ENCODE results near the gene SCYL1. TPM values are rescaled to one million over a fixed set of nuclear protein-coding genes. Genes with fewer than 3 reads are reported as not detected.

Gene SCYL1
- polyA plus RNA-seq, 1 donor (not counting 4 experiments of a cell fraction or from before 2014, with no cell fraction given): 31.3 TPM

DNA sequence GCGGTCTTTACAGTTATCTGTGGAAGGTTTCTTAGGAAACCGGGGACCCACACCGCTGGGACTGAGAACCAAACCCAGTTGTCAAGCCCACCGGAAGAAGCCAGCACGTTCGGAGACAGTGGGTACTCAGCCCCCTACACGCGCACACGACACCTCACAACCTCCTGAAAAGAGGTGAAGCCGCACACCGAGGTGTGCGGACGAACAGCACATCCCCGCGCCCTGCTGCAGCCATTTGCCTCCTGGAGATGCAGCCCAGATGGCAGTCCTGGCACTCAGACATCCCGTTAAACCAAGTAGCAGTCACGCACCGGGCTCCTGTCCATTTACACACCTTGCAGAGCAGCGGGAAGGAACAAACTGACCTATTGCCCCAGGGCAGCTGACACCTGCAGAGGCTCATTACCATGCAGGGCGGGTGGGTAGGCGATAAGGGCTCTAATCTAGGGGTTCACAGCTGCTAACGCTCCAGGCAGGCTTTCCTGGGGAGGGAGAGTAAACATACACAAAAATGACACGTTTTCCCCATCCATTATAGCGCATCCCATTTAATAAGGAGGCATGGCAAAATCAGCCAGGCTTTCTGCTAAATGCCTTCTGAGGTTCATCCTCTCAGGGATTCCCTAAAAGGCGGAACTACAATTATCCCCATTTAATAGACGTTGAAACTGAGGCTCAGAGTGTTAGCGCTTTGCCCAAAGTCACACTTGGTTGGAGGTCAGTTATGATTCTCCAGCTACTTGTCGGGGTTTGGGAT lies 50.1 kb downstream of the SCYL1 start:
- dilution Hi-C loops (cut with MboI; ENCODE audit: extremely low pct_ligation_motif_present, low sequenced_read_pairs): no loop called here
- peak overlapping the region; percentile 63 for H3K4me2 ChIP-seq (ENCODE audit: control insufficient read depth, extremely low read depth, insufficient read depth, low read depth, low read length)
- FAIRE-seq: no peak
- peak overlapping the region; percentile 43 for H3K9ac ChIP-seq (ENCODE audit: control insufficient read depth, extremely low read depth, insufficient read depth, low read length)
- H3K79me2 ChIP-seq (ENCODE audit: control insufficient read depth, insufficient read depth, low read length): peaks cover 23% of the 10 kb centered on the region
- H3K36me3 ChIP-seq (ENCODE audit: control insufficient read depth in 2 of 2, extremely low read depth in 1 of 2, insufficient read depth in 2 of 2, low read length in 2 of 2): peaks cover under 1 to 4% of the 10 kb centered on the region in 2 experiments
- peaks cover 8% of the 10 kb centered on the region for H4K20me1 ChIP-seq (ENCODE audit: control insufficient read depth, extremely low read depth, insufficient read depth, low read length)
- H3K4me3 ChIP-seq (ENCODE audit: control insufficient read depth in 2 of 3, extremely low read depth in 1 of 3, insufficient read depth in 2 of 3, low read depth in 1 of 3, low read length in 3 of 3): peak overlapping the region; percentile 21 to 61 (median 32)
- H3K9me3 ChIP-seq (ENCODE audit: control insufficient read depth, low read depth, low read length): no peaks in the 10 kb centered on the region
- no peaks in the 10 kb centered on the region for H3K27me3 ChIP-seq (ENCODE audit: control insufficient read depth, extremely low read depth, insufficient read depth, low read length)
- peak overlapping the region; percentile 47 for H3K27ac ChIP-seq (ENCODE audit: control insufficient read depth, insufficient read depth, low read length)
- H3K4me1 ChIP-seq (ENCODE audit: control insufficient read depth, extremely low read depth, insufficient read depth, low read length): peaks cover 55% of the 10 kb centered on the region
- no peaks in the 10 kb centered on the region for H3K9me1 ChIP-seq (ENCODE audit: control insufficient read depth, extremely low read depth, insufficient read depth, low read length)
- DNase-seq (ENCODE audit: low read depth, low spot score): no peak
- no peak overlapping the region for H2AFZ ChIP-seq (ENCODE audit: control insufficient read depth, low read length)
- no peak for TF ChIP-seq EZH2 (IDR thresholded peaks at IDR 0.05; ENCODE audit: low read length)
- TF ChIP-seq, protein P1, sequence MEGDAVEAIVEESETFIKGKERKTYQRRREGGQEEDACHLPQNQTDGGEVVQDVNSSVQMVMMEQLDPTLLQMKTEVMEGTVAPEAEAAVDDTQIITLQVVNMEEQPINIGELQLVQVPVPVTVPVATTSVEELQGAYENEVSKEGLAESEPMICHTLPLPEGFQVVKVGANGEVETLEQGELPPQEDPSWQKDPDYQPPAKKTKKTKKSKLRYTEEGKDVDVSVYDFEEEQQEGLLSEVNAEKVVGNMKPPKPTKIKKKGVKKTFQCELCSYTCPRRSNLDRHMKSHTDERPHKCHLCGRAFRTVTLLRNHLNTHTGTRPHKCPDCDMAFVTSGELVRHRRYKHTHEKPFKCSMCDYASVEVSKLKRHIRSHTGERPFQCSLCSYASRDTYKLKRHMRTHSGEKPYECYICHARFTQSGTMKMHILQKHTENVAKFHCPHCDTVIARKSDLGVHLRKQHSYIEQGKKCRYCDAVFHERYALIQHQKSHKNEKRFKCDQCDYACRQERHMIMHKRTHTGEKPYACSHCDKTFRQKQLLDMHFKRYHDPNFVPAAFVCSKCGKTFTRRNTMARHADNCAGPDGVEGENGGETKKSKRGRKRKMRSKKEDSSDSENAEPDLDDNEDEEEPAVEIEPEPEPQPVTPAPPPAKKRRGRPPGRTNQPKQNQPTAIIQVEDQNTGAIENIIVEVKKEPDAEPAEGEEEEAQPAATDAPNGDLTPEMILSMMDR (optimal IDR thresholded peaks at IDR 0.05 in 1 of 3, IDR thresholded peaks at IDR 0.05 in 1 of 3, conservative IDR thresholded peaks at IDR 0.05 in 1 of 3; ENCODE audit: extremely low read depth in 1 of 3, insufficient read depth in 2 of 3, low read length in 3 of 3): no peak

DNA sequence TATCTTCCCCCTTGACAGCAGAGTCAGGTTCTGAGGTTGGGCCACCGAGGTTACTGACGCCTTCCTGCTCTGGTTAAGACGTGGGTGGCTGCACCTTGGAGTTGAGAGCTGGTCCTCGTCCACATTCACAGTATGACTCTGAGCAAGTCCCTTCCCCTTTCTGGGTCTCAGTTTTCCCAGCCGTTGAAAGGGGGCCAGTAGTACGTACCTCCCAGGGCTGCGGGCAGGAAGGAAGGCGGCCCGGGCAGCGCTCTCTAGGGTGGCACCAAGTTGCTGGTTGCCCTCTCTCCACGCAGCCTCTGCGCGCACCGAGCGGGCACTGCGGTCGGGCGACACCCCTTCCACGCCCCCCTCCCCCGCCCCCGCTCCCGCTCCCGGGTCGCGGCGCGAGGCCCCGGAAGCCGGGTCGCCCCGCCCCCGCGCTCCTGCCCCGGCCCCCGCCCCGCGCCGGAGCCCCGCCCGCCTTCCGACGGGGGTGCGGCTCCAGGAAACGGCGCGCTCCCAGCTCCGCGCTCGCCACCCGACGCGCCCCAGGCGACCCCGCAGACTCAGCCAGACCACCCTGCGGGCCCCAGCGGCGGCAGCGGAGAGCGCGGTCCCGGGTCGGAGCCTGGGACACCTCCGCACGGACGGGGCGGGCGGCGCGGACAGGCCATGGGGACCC lies 50.8 kb downstream of the SCYL1 start, which contains the start of gene EHBP1L1:
Gene EHBP1L1 (plus strand): TSS at position 486 of the 664 bp plus-strand sequence. CDS start 250 bp downstream, outside the sequence.
- no peak for TF ChIP-seq EZH2 (IDR thresholded peaks at IDR 0.05; ENCODE audit: low read length)
- TF ChIP-seq, protein P1 (optimal IDR thresholded peaks at IDR 0.05 in 1 of 3, IDR thresholded peaks at IDR 0.05 in 1 of 3, conservative IDR thresholded peaks at IDR 0.05 in 1 of 3; ENCODE audit: extremely low read depth in 1 of 3, insufficient read depth in 2 of 3, low read length in 3 of 3): no peak
- Histone ChIP-seq H3K27ac (ENCODE audit: control insufficient read depth, insufficient read depth, low read length) (peak within 1 kb of the TSS; percentile 70), H3K9ac (ENCODE audit: control insufficient read depth, extremely low read depth, insufficient read depth, low read length) (peak within 1 kb of the TSS; percentile 56), H3K9me3 (ENCODE audit: control insufficient read depth, low read depth, low read length) (no peaks in the 10 kb centered on the region), H3K4me2 (ENCODE audit: control insufficient read depth, extremely low read depth, insufficient read depth, low read depth, low read length) (peak within 1 kb of the TSS; percentile 64), H4K20me1 (ENCODE audit: control insufficient read depth, extremely low read depth, insufficient read depth, low read length) (peaks cover 8% of the 10 kb centered on the region), H3K79me2 (ENCODE audit: control insufficient read depth, insufficient read depth, low read length) (peaks cover 18% of the 10 kb centered on the region), H3K9me1 (ENCODE audit: control insufficient read depth, extremely low read depth, insufficient read depth, low read length) (no peaks in the 10 kb centered on the region), H2AFZ (ENCODE audit: control insufficient read depth, low read length) (no peak within 1 kb of the TSS), H3K4me1 (ENCODE audit: control insufficient read depth, extremely low read depth, insufficient read depth, low read length) (peaks cover 55% of the 10 kb centered on the region), H3K27me3 (ENCODE audit: control insufficient read depth, extremely low read depth, insufficient read depth, low read length) (no peaks in the 10 kb centered on the region), H3K36me3 (ENCODE audit: control insufficient read depth in 2 of 2, extremely low read depth in 1 of 2, insufficient read depth in 2 of 2, low read length in 2 of 2) (peaks cover 6 to 7% of the 10 kb centered on the region in 2 experiments), H3K4me3 (ENCODE audit: control insufficient read depth in 2 of 3, extremely low read depth in 1 of 3, insufficient read depth in 2 of 3, low read depth in 1 of 3, low read length in 3 of 3) (peak within 1 kb of the TSS; percentile 51 to 74 (median 71))
- DNase-seq (ENCODE audit: low read depth, low spot score) (no peak), FAIRE-seq (no peak)
- dilution Hi-C loops (cut with MboI; ENCODE audit: extremely low pct_ligation_motif_present, low sequenced_read_pairs): no loop called here
